Ammon's horn (tissue), 1 donor: ENCODE data around the gene HSPBP1.

Experiments used
- DNase-seq: peaks from one replicate; pipeline ENCODE4 v3.0.0-alpha.2; 2016; ENCODE audit warnings: low spot score

The HSPBP1 gene

GRCh38 chr19:55275851-55276719 lies 3.8 kb downstream of the HSPBP1 start:
- no peak for DNase-seq

GRCh38 chr19:55273978-55274707 lies 5.8 kb downstream of the HSPBP1 start:
- no peak for DNase-seq

GRCh38 chr19:55272142-55272541 lies 7.8 kb downstream of the HSPBP1 start:
- DNase-seq: no peak

GRCh38 chr19:55270172-55270942 lies 9.6 kb downstream of the HSPBP1 start:
- no peak for DNase-seq

GRCh38 chr19:55269299-55269698 lies 10.6 kb downstream of the HSPBP1 start:
- DNase-seq: no peak

- DNase-seq: no peak
Measured at GRCh38 chr19:55266840-55267239, 13.1 kb downstream of the HSPBP1 start.

GRCh38 chr19:55266404-55266803 lies 13.5 kb downstream of the HSPBP1 start:
- DNase-seq: no peak

GRCh38 chr19:55265723-55266386 lies 14.1 kb downstream of the HSPBP1 start:
- DNase-seq: no peak

- DNase-seq: no peak
Measured at GRCh38 chr19:55265173-55265572, 14.7 kb downstream of the HSPBP1 start.

- no peak for DNase-seq
Measured at GRCh38 chr19:55264531-55264930, 15.4 kb downstream of the HSPBP1 start.

GRCh38 chr19:55262359-55262758 lies 17.6 kb downstream of the HSPBP1 start:
- DNase-seq: no peak

- DNase-seq: no peak
Measured at GRCh38 chr19:55261671-55262126, 18.2 kb downstream of the HSPBP1 start.

GRCh38 chr19:55259540-55260210 lies 20.2 kb downstream of the HSPBP1 start:
- no peak for DNase-seq

GRCh38 chr19:55258828-55259539 lies 20.9 kb downstream of the HSPBP1 start, which contains the start of gene PPP6R1:
Gene PPP6R1 (minus strand): TSS chr19:55259017. CDS start chr19:55247103, 11,914 bp downstream.
- DNase-seq: peak; percentile 97

GRCh38 chr19:55258476-55258827 lies 21.5 kb downstream of the HSPBP1 start:
- peak; percentile 32 for DNase-seq

- DNase-seq: no peak
Measured at GRCh38 chr19:55257461-55258420, 22.2 kb downstream of the HSPBP1 start.

- no peak for DNase-seq
Measured at GRCh38 chr19:55256562-55257460, 23.1 kb downstream of the HSPBP1 start.
